Tibial artery (tissue), 4 donors: ENCODE measurements around the gene BMPR2.
A peak's percentile ranks its signal among the peaks of the same experiment; 100 is the strongest.
"Not testable (repeated sequence)": the region's sequence is repeated elsewhere in the genome, so short reads cannot be mapped to it uniquely, and the experiment has no call there.

ENCODE experiments used
- DNase-seq, 2 donors: peaks; one replicate each; pipeline ENCODE4 v3.0.0-alpha.2; 2019
- H3K27ac ChIP-seq, 2 donors: fragments of 200-600 bp; sonication (generic) in 1 of 2; 1 replicate in 1 of 2; 2 replicates in 1 of 2; pipeline ENCODE4 v1.5.1; 2018 to 2019; ENCODE audit warnings: mild to moderate bottlenecking in 1 of 2
- H3K27me3 ChIP-seq, 2 donors: fragments of 200-600 bp; sonication (generic) in 1 of 2; one replicate each; pipeline versions ENCODE4 v1.5.1 to v1.6.0; 2016 to 2019
- H3K36me3 ChIP-seq, 3 donors: fragments of 200-600 bp; sonication (generic) in 2 of 3; one replicate each; pipeline ENCODE4 v1.5.1; 2016 to 2019; ENCODE audit warnings: mild to moderate bottlenecking in 2 of 3
- H3K4me1 ChIP-seq, 4 donors: fragments of 200-600 bp; sonication (generic) in 2 of 4; 1 replicate in 3 of 4; 2 replicates in 1 of 4; pipeline ENCODE4 v1.5.1; 2016 to 2019
- H3K4me3 ChIP-seq, 2 donors: fragments of 200-600 bp; sonication (generic) in 1 of 2; 1 replicate in 1 of 2; 2 replicates in 1 of 2; pipeline ENCODE4 v1.5.1; 2018 to 2019; ENCODE audit warnings: mild to moderate bottlenecking in 2 of 2
- H3K9me3 ChIP-seq, 3 donors: fragments of 200-600 bp; sonication (generic) in 1 of 3; one replicate each; pipeline ENCODE4 v1.5.1; 2016 to 2019
- CTCF ChIP-seq, 2 experiments: fragments of 200-600 bp in 1 of 2; fragments of 450-650 bp in 1 of 2; IDR thresholded peaks; one replicate each; pipeline ENCODE4 v1.5.1; 2017 to 2019; ENCODE audit warnings: antibody characterized with exemption in 2 of 2, mild to moderate bottlenecking in 1 of 2, moderate library complexity in 1 of 2
- intact Hi-C: fragments of 100-400 bp; cut with DNase I; formaldehyde crosslinking; loops from one replicate; pipeline ENCODE4 v1.15.0; 2023; ENCODE audit warnings: low total_unique reads

The BMPR2 gene

GRCh38 chr2:202377207-202377761, 1.2 kb downstream of the BMPR2 start:
- Histone ChIP-seq H3K9me3 (no peaks in the 10 kb centered on the region), H3K27ac (peak overlapping the region; percentile 96 to 97), H3K4me1 (peaks cover 0 to 32% (median 22%) of the 10 kb centered on the region in 4 donors), H3K36me3 (no peaks in the 10 kb centered on the region), H3K4me3 (peak overlapping the region; percentile 87 to 98), H3K27me3 (no peaks in the 10 kb centered on the region)
- intact Hi-C loops, result loop anchor here (5.0 to 10.0 kb wide), 2 partner anchors 102 to 345 kb away; partner anchors contain the start of gene FZD7
- DNase-seq, result peak; percentile 46 to 75
- no peak for TF ChIP-seq CTCF (IDR thresholded peaks at IDR 0.05)

GRCh38 chr2:202378001-202378400, 1.9 kb downstream of the BMPR2 start:
- intact Hi-C loops, result loop anchor here (5.0 to 10.0 kb wide), 2 partner anchors 103 to 346 kb away; partner anchors contain the start of gene FZD7

GRCh38 chr2:202378662-202379358, 2.7 kb downstream of the BMPR2 start:
- Histone ChIP-seq H3K27me3 (no peaks in the 10 kb centered on the region), H3K27ac (peak overlapping the region; percentile 1 to 96), H3K9me3 (no peaks in the 10 kb centered on the region), H3K4me1 (peaks cover 0 to 48% (median 26%) of the 10 kb centered on the region in 4 donors), H3K4me3 (peak overlapping the region; percentile 87 to 98), H3K36me3 (no peaks in the 10 kb centered on the region)
- no peak for TF ChIP-seq CTCF (IDR thresholded peaks at IDR 0.05)
- no peak for DNase-seq
- intact Hi-C loops, result loop anchor here (5.0 to 10.0 kb wide), 2 partner anchors 104 to 347 kb away; partner anchors contain the start of gene FZD7

More at GRCh38 chr2:202378001-202378400, 1.9 kb downstream of the BMPR2 start:
- Histone ChIP-seq H3K27ac (peak overlapping the region; percentile 96 to 97), H3K27me3 (no peaks in the 10 kb centered on the region), H3K9me3 (no peaks in the 10 kb centered on the region), H3K36me3 (no peaks in the 10 kb centered on the region), H3K4me1 (peaks cover 0 to 40% (median 26%) of the 10 kb centered on the region in 4 donors), H3K4me3 (peak overlapping the region; percentile 87 to 98)
- DNase-seq, result no peak
- TF ChIP-seq CTCF (IDR thresholded peaks at IDR 0.05), result no peak

GRCh38 chr2:202382684-202383083, 6.6 kb downstream of the BMPR2 start:
- Histone ChIP-seq H3K4me1 (peaks cover 2 to 76% (median 34%) of the 10 kb centered on the region in 4 donors), H3K9me3 (no peaks in the 10 kb centered on the region), H3K4me3 (no peak overlapping the region), H3K27ac (peak overlapping the region in 1 of 2 donors; percentile 15), H3K36me3 (no peaks in the 10 kb centered on the region), H3K27me3 (no peaks in the 10 kb centered on the region)
- intact Hi-C loops, result no loop called here
- DNase-seq, result no peak
- TF ChIP-seq CTCF (IDR thresholded peaks at IDR 0.05), result no peak

- intact Hi-C loops, H3K9me3 ChIP-seq, H3K36me3 ChIP-seq, DNase-seq, H3K27me3 ChIP-seq, H3K4me3 ChIP-seq: not testable (repeated sequence)
- peaks cover 2 to 81% (median 28%) of the 10 kb centered on the region in 4 donors for H3K4me1 ChIP-seq
- H3K27ac ChIP-seq, result peak overlapping the region in 1 of 2 donors; percentile 3
These were observed 10.4 kb downstream of the BMPR2 start for GRCh38 chr2:202386495-202386894.
